Measurements from ENCODE around the gene CDH23. TPM values are rescaled to one million over a fixed set of nuclear protein-coding genes. Genes with fewer than 3 reads are reported as not detected.

The CDH23 gene
- total RNA-seq, 2 donors from 2014 or later: 3.9 to 4.4 TPM

- Histone ChIP-seq H3K27ac (no peak overlapping the region), H3K4me3 (no peak overlapping the region), H3K9me3 (peaks cover 0 to 3% of the 10 kb centered on the region in 2 donors), H3K36me3 (no peaks in the 10 kb centered on the region), H3K27me3 (no peaks in the 10 kb centered on the region), H3K4me1 (no peaks in the 10 kb centered on the region)
- DNase-seq (ENCODE audit: low spot score): no peak
- TF ChIP-seq CTCF (IDR thresholded peaks at IDR 0.05): no peak
These were observed 86.4 kb downstream of the CDH23 start for GRCh38 chr10:71483135-71483534.

- no peaks in the 10 kb centered on the region for H3K27me3 ChIP-seq
- no peak for DNase-seq (ENCODE audit: low spot score)
- no peaks in the 10 kb centered on the region for H3K36me3 ChIP-seq
- TF ChIP-seq CTCF (IDR thresholded peaks at IDR 0.05): peak in 1 of 2 donors; percentile 41
- H3K4me3 ChIP-seq: no peak overlapping the region
- no peaks in the 10 kb centered on the region for H3K4me1 ChIP-seq
- peaks cover 0 to 13% of the 10 kb centered on the region in 2 donors for H3K9me3 ChIP-seq
- no peak overlapping the region for H3K27ac ChIP-seq
These were observed 87.4 kb downstream of the CDH23 start for GRCh38 chr10:71483885-71484751.

GRCh38 chr10:71486484-71487114 is 89.9 kb downstream of the CDH23 start:
- DNase-seq (ENCODE audit: low spot score): peak; percentile 63
- no peaks in the 10 kb centered on the region for H3K4me1 ChIP-seq

GRCh38 chr10:71487726-71488125 is 91.0 kb downstream of the CDH23 start:
- Histone ChIP-seq H3K36me3 (no peaks in the 10 kb centered on the region), H3K27ac (no peak overlapping the region), H3K9me3 (peaks cover 0 to 20% of the 10 kb centered on the region in 2 donors), H3K4me3 (no peak overlapping the region), H3K27me3 (no peaks in the 10 kb centered on the region), H3K4me1 (no peaks in the 10 kb centered on the region)
- no peak for TF ChIP-seq CTCF (IDR thresholded peaks at IDR 0.05)
- DNase-seq (ENCODE audit: low spot score): no peak

More at GRCh38 chr10:71486484-71487114, 89.9 kb downstream of the CDH23 start:
- peak; percentile 12 to 49 for TF ChIP-seq CTCF (IDR thresholded peaks at IDR 0.05)
- Histone ChIP-seq H3K4me3 (no peak overlapping the region), H3K9me3 (peaks cover 0 to 20% of the 10 kb centered on the region in 2 donors), H3K27ac (no peak overlapping the region), H3K27me3 (no peaks in the 10 kb centered on the region), H3K36me3 (no peaks in the 10 kb centered on the region)

- Histone ChIP-seq H3K4me3 (no peak overlapping the region), H3K36me3 (no peaks in the 10 kb centered on the region), H3K9me3 (peaks cover 0 to 20% of the 10 kb centered on the region in 2 donors), H3K27ac (no peak overlapping the region), H3K4me1 (no peaks in the 10 kb centered on the region), H3K27me3 (no peaks in the 10 kb centered on the region)
- DNase-seq (ENCODE audit: low spot score): no peak
- no peak for TF ChIP-seq CTCF (IDR thresholded peaks at IDR 0.05)
These were observed 92.4 kb downstream of the CDH23 start for GRCh38 chr10:71489077-71489476.

All from right atrium auricular region (tissue), 2 donors.